K562 (cell line): ENCODE data around the gene CENPB. TPM values are rescaled to one million over a fixed set of nuclear protein-coding genes. Genes with fewer than 3 reads are reported as not detected.

Experiments used
- ATF1 ChIP-seq, 2 experiments: fragments of 450-650 bp in 1 of 2; IDR thresholded peaks; 2 replicates each; pipeline ENCODE4 v1.6.1; 2016; ENCODE audit warnings: missing compliant biosample characterization in 1 of 2, missing genetic modification characterization in 1 of 2
- ATF6 ChIP-seq: sonication (generic); formaldehyde crosslinking; IDR thresholded peaks from 2 replicates; pipeline ENCODE4 v1.4.0; 2020; ENCODE audit warnings: mild to moderate bottlenecking, missing genetic modification reagents
- BCOR ChIP-seq: fragments of 450-650 bp; IDR thresholded peaks from 2 replicates; pipeline ENCODE4 v1.6.1; 2016
- CREB1 ChIP-seq, 2 experiments: sonication (generic) in 1 of 2; formaldehyde crosslinking in 1 of 2; IDR thresholded peaks; 2 replicates each; pipeline versions ENCODE4 v1.6.1 to v1.8.0; 2012 to 2022; ENCODE audit warnings: inconsistent platforms in 1 of 2, mild to moderate bottlenecking in 1 of 2, missing genetic modification reagents in 1 of 2, moderate library complexity in 1 of 2
- CTBP1 ChIP-seq: fragments of 450-650 bp; IDR thresholded peaks from 2 replicates; pipeline ENCODE4 v1.6.1; 2016; ENCODE audit warnings: borderline replicate concordance
- CXXC5 ChIP-seq: fragments of 250-450 bp; sonication (Bioruptor Pico); IDR thresholded peaks from 2 replicates; pipeline ENCODE4 v1.8.0; 2022; ENCODE audit warnings: inconsistent platforms, mild to moderate bottlenecking, moderate library complexity
- HDAC6 ChIP-seq: IDR thresholded peaks from 2 replicates; pipeline ENCODE4 v1.6.1; 2012; ENCODE audit warnings: low read depth, mild to moderate bottlenecking, control low read depth, inconsistent platforms, low read length, moderate library complexity
- HDAC8 ChIP-seq: fragments of 450-650 bp; IDR thresholded peaks from 2 replicates; pipeline ENCODE4 v1.6.1; 2016; ENCODE audit warnings: mild to moderate bottlenecking, missing genetic modification characterization, moderate library complexity, missing compliant biosample characterization
- HMG20B ChIP-seq: fragments of 250-450 bp; sonication (Bioruptor Pico); IDR thresholded peaks from 2 replicates; pipeline ENCODE4 v1.5.0; 2021; ENCODE audit warnings: mild to moderate bottlenecking
- KDM5B ChIP-seq: fragments of 200-600 bp; sonication (generic); IDR thresholded peaks from 2 replicates; pipeline ENCODE4 v1.6.1; 2012; ENCODE audit warnings: low read depth, mild to moderate bottlenecking, moderate library complexity, low read length, control low read depth, inconsistent platforms; ENCODE audit not compliant: insufficient replicate concordance
- KLF16 ChIP-seq: IDR thresholded peaks from 2 replicates; pipeline ENCODE4 v1.6.1; 2016; ENCODE audit warnings: antibody characterized with exemption
- MEF2A ChIP-seq: IDR thresholded peaks from 2 replicates; pipeline ENCODE4 v1.6.1; 2011; ENCODE audit warnings: low read depth, mild to moderate bottlenecking, low read length, moderate library complexity; ENCODE audit not compliant: control insufficient read depth
- MLX ChIP-seq, 2 experiments: fragments of 450-650 bp in 1 of 2; sonication (generic) in 1 of 2; formaldehyde crosslinking; conservative IDR thresholded peaks; 2 replicates each; pipeline versions ENCODE4 v1.4.0 to v1.8.1; 2020 to 2022; ENCODE audit warnings: mild to moderate bottlenecking in 1 of 2, missing genetic modification reagents in 1 of 2
- NCOA1 ChIP-seq: fragments of 450-650 bp; IDR thresholded peaks from 2 replicates; pipeline ENCODE4 v1.6.1; 2016; ENCODE audit warnings: low read depth
- NFATC3 ChIP-seq: fragments of 450-650 bp; IDR thresholded peaks from 2 replicates; pipeline ENCODE4 v1.6.1; 2017; ENCODE audit warnings: mild to moderate bottlenecking
- NONO ChIP-seq, 2 experiments: fragments of 200-400 bp in 1 of 2; fragments of 450-650 bp in 1 of 2; formaldehyde crosslinking in 1 of 2; IDR thresholded peaks; 2 replicates each; pipeline ENCODE4 v1.6.1; 2017; ENCODE audit warnings: low read depth in 2 of 2, mild to moderate bottlenecking in 2 of 2, moderate library complexity in 2 of 2, low read length in 1 of 2
- PCBP1 ChIP-seq: fragments of 200-400 bp; formaldehyde crosslinking; IDR thresholded peaks from 2 replicates; pipeline ENCODE4 v1.6.1; 2018; ENCODE audit warnings: mild to moderate bottlenecking, low read depth, low read length; ENCODE audit not compliant: poor library complexity, severe bottlenecking
- PKNOX1 ChIP-seq: fragments of 450-650 bp; IDR thresholded peaks from 2 replicates; pipeline ENCODE4 v1.6.1; 2016
- RBM17 ChIP-seq: fragments of 200-400 bp; formaldehyde crosslinking; IDR thresholded peaks from 2 replicates; pipeline ENCODE4 v1.6.1; 2017; ENCODE audit warnings: low read depth, mild to moderate bottlenecking, low read length, borderline replicate concordance
- SAFB ChIP-seq: fragments of 200-400 bp; formaldehyde crosslinking; IDR thresholded peaks from 2 replicates; pipeline ENCODE4 v1.6.1; 2017; ENCODE audit warnings: low read depth, low read length, borderline replicate concordance
- SUPT5H ChIP-seq: fragments of 450-650 bp; IDR thresholded peaks from 2 replicates; pipeline ENCODE4 v1.6.1; 2016
- ZBTB33 ChIP-seq: sonication (generic); formaldehyde crosslinking; IDR thresholded peaks from 2 replicates; pipeline ENCODE4 v1.8.1; 2023; ENCODE audit warnings: mild to moderate bottlenecking, missing genetic modification reagents
- polyA plus RNA-seq, 8 experiments: library from polyadenylated mRNA; depleted of rRNA in 4 of 8; stranded (reverse) in 5 of 8; unstranded in 3 of 8; fragments of >200 nt; fragmentation: Nextera tagmentation in 2 of 8; fragmentation: Illumina TruSeq in 1 of 8; extraction: Ambion mirVana in 2 of 8; extraction: Trizol in 1 of 8; gene quantifications; 2 replicates each; pipeline versions ENCODE4 v1.2.1 to v1.2.3, GENCODE V29; 2011 to 2014; ENCODE audit warnings: inconsistent platforms in 1 of 8, missing spikeins in 1 of 8
- total RNA-seq, 7 experiments: library from RNA; depleted of rRNA in 6 of 7; stranded (reverse); fragments of >200 nt in 6 of 7; fragmentation: Illumina TruSeq in 2 of 7; extraction: Trizol in 2 of 7; gene quantifications; 2 replicates each; pipeline versions ENCODE4 v1.2.1 to v1.2.3, GENCODE V29; 2011 to 2021; ENCODE audit warnings: low replicate concordance in 1 of 7

The CENPB gene
- total and polyA plus RNA-seq, 9 of the 15 experiments (the other 6 are each of a cell fraction or from before 2014, with no cell fraction given), result 0.17 to 70.8 (median 24.9) TPM

GRCh38 chr20:3767427-3768341, 18.9 kb downstream of the CENPB start, which contains the start of gene ADISSP (continued):
- no peak for TF ChIP-seq ATF1 (CRISPR knock-in tag; IDR thresholded peaks at IDR 0.05)
- peak; percentile 72 for TF ChIP-seq ATF1 (tag; IDR thresholded peaks at IDR 0.05)
- no peak for TF ChIP-seq CTBP1
- TF ChIP-seq MLX (CRISPR knock-in tag; conservative IDR thresholded peaks at IDR 0.05), result no peak
- peak; percentile 66; the same call in 1 of the 2 replicates for TF ChIP-seq PKNOX1
- peak; percentile 49; the same call in 1 of the 2 replicates for TF ChIP-seq CREB1 (IDR thresholded peaks at IDR 0.05)
- peak; percentile 79; the same call in 1 of the 2 replicates for TF ChIP-seq CREB1 (CRISPR knock-in tag; IDR thresholded peaks at IDR 0.05)
- no peak for TF ChIP-seq HMG20B
- no peak for TF ChIP-seq BCOR
- TF ChIP-seq HDAC6, result no peak
- no peak for TF ChIP-seq KLF16
- TF ChIP-seq SAFB, result no peak
- TF ChIP-seq ATF6 (CRISPR knock-in tag), result no peak
- TF ChIP-seq NCOA1, result no peak
- TF ChIP-seq ZBTB33, result no peak
- TF ChIP-seq CXXC5, result peak; percentile 69
- no peak for TF ChIP-seq RBM17
- TF ChIP-seq NFATC3, result no peak
- peak; percentile 72 for TF ChIP-seq PCBP1
- TF ChIP-seq HDAC8 (tag), result no peak
- TF ChIP-seq MEF2A, result no peak
- peak; percentile 63; the same call in 1 of the 2 replicates for TF ChIP-seq SUPT5H
- peak in 1 of 2 experiments; percentile 34; a peak in 1 of 4 replicates for TF ChIP-seq NONO (IDR thresholded peaks at IDR 0.05; ENCODE audit: low read depth in 2 of 2, low read length in 1 of 2)
- TF ChIP-seq KDM5B, result no peak
